ENCODE measurements around the gene TEP1.
"Not testable (repeated sequence)": the region's sequence is repeated elsewhere in the genome, so short reads cannot be mapped to it uniquely, and the experiment has no call there.

The TEP1 gene

DNA sequence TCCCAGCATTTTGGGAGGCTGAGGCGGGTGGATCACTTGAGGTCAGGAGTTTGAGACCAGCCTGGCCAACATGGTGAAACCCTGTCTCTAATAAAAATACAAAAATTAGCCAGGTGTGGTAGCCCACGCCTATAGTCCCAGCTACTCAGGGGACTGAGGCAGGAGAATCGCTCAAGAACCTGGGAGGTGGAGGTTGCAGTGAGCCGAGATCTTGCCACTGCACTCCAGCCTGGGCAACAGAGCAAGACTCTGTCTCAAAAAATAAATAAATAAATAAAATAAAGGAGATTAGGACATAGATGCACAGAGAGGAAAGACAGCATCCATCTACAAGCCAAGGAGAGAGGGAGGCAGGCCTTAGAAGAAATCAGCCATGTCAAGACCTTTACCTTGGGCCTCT, 72.3 kb downstream of the TEP1 start:
- DNase-seq (ENCODE audit: low read depth) = not testable (repeated sequence)

DNA sequence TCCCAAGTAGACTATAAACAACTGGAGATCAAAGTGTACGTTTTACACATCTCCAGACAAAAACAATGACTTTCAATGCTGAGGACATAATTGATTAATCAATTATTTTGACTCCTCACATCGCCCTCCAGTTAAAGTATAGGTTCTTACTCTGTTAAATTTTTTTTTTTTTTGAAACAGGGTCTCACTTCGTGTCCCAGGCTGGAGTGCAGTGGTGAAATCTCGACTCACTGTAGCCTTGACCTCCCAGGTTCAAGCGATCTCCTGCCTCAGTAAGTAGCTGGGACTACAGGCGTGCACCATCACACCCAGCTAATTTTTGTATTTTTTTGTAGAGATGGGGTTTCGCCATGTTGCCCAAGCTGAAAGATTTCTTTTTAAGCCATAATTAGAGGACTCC, 79.3 kb downstream of the TEP1 start:
- DNase-seq (ENCODE audit: low read depth) = no peak

DNA sequence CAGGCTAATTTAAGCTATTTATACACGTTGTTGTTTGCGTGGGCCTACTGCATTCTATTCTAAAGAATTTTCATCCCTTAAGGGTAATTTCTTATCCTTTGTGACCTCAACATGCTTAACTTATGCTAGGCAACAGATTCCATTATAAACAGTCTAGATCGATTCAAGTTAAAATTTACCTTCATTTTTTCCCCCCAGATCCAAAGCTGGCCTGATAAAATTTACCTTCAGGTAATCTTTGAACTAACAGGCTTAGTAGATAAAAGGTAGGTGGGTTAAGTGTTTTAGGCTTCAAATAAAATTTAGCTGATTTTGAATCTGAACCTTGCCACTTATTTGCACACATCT, 79.8 kb downstream of the TEP1 start:
- DNase-seq (ENCODE audit: low read depth) = no peak

DNA sequence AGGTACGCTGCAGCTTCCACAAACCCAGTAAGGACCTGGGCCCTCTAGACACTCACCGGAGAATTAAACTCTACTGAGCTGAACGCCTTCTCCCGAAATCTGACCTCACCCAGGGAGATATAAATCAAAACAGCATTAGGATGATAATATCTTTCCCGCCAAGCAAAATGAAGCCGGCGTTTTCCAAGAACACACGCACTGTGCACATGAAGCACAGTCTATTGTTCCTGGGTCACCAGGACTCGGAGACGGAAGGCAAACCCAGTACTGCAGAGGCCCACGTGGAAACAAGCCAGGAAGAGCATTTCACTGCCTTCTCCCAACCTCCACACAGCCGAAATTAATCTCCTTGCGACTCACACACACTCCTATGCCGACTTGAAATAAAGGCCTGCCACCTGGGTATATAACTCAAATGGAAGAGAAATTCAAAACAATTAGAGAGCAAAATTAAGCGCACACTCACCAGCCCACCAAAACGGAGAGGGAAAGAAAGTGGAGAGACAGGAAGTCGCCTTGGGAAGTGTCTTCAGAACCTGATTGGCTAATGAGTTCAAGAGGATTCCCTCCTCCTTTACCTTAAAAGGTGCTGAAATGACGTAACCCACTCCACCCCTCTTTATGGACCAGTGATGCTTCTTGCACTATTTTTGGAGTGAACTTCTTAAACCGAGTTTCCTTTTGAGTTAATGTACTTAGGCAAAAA, 80.4 kb downstream of the TEP1 start, which contains the start of gene CCNB1IP1:
TSS of gene CCNB1IP1 (minus strand) at position 492 of the 706 bp plus-strand sequence. CDS start 16,756 bp downstream, outside the sequence.
- peak; percentile 86 for DNase-seq (ENCODE audit: low read depth)

DNA sequence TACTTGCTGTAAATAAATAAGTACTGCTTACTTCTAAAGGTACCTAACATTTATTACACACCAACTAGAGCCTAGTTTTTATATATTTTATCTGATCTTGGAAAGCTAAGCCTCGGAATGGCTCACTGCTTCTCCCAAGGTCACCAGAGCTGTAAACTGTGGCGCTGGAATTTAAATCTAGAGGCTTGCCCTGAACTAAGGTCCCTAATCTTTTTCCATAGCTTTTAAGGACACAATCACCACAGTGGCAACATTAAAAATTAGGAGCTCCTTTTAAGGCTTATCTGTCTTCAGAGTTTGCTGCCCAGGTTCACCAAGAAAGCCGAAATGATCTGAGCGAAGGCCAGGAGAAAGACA, 80.9 kb downstream of the TEP1 start:
- no peak for DNase-seq (ENCODE audit: low read depth)

DNA sequence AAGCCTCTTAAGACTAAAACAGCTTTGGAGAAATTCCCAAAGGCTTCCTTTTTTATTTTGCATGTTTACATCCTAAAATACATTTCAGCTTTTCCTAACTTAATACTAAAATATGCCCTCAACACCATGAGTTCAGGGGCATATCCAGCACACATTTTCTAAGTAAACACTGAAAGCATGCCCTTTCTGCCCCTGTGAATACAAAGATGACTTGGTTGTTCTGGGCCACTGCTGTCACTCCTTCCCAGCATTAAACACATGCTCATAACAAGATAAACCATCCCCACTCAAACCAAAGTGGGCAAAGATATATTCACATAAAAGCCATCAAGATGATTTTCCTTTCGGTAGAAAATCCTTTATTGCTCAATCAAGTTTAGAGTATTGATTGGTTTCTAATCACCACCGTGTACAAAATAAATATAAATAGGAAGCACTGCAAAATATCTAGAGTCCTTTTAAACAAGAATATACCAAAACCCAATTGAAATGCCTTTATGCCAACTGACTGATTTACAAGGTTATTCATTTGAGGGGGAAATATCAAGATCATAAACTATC, 82.2 kb downstream of the TEP1 start:
- DNase-seq (ENCODE audit: low read depth) = no peak

DNA sequence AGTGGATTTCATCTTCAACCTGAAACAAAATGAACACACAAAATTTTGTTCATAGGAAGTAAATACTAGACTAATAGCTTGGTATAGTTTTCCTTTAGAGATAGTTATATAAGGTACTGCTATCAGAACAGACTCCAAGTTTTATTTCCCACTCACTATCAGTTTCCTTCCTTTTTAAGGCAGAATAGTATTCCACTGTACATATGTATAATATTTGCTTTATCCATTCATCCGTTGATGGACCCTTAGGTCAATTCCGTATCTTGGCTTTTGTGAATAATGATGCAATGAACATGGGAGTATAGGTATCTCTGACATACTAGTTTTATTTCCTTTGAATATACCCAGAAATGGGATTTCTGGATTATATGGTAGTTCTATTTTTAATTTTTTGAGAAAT, 83.9 kb downstream of the TEP1 start:
- no peak for DNase-seq (ENCODE audit: low read depth)

DNA sequence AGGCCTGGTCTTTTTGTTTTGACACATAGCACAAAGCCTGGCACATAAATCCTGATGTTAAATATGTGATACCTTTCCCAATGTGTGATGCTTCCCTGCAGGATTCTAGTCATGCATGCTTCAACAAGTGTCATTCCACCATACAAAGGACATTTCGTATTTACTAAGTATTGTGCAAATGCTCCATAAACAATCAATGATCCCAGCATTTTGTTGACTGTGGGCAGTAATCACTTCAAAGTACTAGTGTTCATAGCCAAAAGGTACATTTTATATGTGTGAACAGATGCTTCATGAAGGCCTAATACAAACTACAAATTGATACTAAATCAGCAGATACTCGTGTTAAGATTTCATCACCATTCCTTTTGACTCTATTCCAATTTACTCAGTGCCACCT, 84.6 kb downstream of the TEP1 start:
- no peak for DNase-seq (ENCODE audit: low read depth)

DNA sequence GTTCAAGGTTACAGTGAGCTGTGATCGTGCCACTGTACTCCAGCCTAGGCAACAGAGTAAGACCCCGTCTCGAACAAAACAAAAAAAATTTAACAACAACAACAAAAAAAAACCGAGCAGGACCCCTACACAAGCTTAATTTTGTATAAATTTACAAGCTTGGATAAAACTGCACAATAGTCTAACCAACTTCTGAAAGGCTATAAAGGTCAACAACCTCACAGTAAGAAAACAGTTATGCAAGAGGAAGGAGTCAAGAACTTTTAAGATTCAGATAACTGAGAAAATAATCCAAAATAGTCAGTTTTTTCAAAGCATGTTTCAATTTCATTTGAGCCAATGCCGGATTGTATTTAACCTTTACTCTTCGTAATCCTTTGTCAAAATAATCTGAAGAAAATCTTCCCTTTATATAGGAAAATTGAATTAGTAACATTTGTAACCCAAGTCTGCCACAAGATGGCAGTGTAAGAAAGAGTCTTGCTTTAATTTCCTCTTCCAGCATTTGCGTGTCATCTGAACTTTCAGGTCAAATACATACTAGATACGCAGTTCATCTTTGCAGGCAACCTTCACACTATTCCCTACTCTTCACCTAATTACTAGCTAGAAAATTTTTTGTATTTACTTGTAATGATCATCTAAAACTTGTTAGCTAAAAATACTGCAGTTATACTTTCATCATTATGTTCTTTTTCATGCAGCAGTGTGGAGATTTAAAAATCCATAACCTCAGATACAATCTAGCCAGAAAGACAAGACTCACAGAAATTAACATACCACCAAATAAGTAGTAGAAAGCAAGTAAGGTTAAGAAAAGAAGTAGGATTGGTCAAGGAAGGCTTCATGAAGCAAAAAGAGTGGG, 86.1 kb downstream of the TEP1 start:
- DNase-seq (ENCODE audit: low read depth) = peak; percentile 62

DNA sequence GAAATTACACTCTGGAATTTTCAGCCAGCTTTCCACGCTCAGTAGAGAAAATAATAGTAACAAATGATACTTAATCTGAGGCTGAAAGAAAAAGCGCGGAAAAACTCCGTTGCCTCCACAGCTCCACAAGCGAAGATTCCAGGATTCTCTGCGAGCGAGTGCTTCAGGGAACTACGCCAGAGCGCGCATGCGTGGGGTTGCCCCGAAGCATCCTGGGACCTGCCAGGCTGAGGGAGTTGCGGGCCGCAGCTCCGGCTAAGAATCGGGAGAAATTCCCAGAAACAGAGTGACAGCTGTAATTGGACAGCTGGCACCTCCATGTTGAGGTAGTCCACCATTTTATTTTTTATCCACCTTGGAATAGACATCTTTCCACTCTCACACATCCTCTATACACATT, 95.6 kb downstream of the TEP1 start:
- no peak for DNase-seq (ENCODE audit: low read depth)

All from stromal cell of bone marrow (primary cell).